ENCODE measurements around the gene ST14.

The ST14 gene

GRCh38 chr11:130175898-130176297 lies 16.3 kb downstream of the ST14 start:
- no peak for DNase-seq (ENCODE audit: low spot score)
- in situ Hi-C loops (cut with MboI; ENCODE audit: low sequenced_read_pairs, unreplicated experiment) = no loop called here
- no peak for TF ChIP-seq CTCF (IDR thresholded peaks at IDR 0.05; ENCODE audit: borderline replicate concordance, control extremely low read depth, extremely low read depth, insufficient read depth, missing control alignments)

DNA sequence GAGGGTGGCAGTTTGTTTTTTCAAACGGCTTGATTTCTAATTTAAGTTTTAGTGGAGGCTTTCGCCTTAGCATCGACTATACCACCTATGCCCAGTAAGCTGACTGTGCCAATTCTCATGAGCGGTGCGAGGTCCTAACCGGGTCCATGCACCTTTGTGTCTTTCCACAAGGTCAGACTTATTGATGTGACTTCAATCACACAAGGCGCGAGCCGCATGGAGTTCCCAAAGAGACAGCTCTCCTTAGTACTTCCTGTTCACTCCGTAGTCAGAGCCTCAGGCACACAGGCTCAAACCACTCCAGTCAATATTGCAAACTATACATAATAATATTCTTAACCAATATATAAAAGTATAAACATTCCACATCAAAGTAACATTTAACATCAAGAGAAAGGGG lies 18.2 kb downstream of the ST14 start:
- no peak for TF ChIP-seq CTCF (IDR thresholded peaks at IDR 0.05; ENCODE audit: borderline replicate concordance, control extremely low read depth, extremely low read depth, insufficient read depth, missing control alignments)
- in situ Hi-C loops (cut with MboI; ENCODE audit: low sequenced_read_pairs, unreplicated experiment) = no loop called here
- DNase-seq (ENCODE audit: low spot score) = no peak

DNA sequence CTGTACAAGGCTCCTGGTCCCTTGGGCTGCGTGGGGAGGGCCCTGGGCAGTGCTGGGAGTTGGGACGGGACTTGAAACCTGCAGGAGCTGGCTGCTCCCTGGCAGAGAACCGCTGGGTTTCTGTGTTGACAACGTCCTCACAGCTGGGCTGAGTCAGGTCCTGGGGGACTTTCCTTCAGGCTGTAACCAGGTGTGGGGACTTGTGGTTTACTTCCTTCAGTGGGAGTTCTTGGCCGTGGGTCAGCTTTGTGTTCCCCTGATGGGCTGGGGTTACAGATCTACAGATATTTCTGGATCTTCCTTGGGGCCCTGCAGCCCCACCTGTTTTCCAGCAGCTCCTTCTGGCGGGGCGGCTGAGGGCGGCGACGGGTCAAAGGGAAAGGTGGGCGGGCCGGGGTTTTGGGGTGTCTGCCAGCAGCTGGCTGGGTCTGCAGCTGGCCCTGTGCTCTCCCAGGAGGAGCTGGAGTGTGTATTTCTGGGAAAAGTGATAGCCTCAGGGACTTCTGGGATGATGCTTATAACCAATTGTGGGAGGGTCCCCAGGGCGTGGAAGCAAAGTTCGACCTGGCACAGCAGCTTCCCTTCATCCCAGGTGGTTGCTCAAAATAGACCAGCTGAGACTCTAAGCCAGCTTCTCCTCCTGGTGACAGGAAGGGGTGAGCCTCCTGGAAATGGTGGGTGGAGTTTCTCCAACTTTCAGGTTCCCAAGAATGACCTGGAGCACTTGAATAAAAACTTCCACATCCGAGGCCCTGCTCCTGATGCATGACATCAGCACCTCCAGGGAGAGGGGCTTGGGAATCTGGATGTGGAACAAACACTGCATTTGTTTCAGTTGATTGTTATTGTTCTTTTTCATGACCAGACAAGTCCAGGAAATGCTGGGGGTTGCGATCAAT lies 19.1 kb downstream of the ST14 start:
- in situ Hi-C loops (cut with MboI; ENCODE audit: low sequenced_read_pairs, unreplicated experiment) = no loop called here
- no peak for DNase-seq (ENCODE audit: low spot score)
- no peak for TF ChIP-seq CTCF (IDR thresholded peaks at IDR 0.05; ENCODE audit: borderline replicate concordance, control extremely low read depth, extremely low read depth, insufficient read depth, missing control alignments)

GRCh38 chr11:130179396-130180306 lies 20.1 kb downstream of the ST14 start:
- in situ Hi-C loops (cut with MboI; ENCODE audit: low sequenced_read_pairs, unreplicated experiment) = no loop called here
- DNase-seq (ENCODE audit: low spot score) = no peak
- no peak for TF ChIP-seq CTCF (IDR thresholded peaks at IDR 0.05; ENCODE audit: borderline replicate concordance, control extremely low read depth, extremely low read depth, insufficient read depth, missing control alignments)

GRCh38 chr11:130180491-130180890 lies 20.9 kb downstream of the ST14 start:
- TF ChIP-seq CTCF (IDR thresholded peaks at IDR 0.05; ENCODE audit: borderline replicate concordance, control extremely low read depth, extremely low read depth, insufficient read depth, missing control alignments) = no peak
- DNase-seq (ENCODE audit: low spot score) = no peak
- in situ Hi-C loops (cut with MboI; ENCODE audit: low sequenced_read_pairs, unreplicated experiment) = no loop called here

DNA sequence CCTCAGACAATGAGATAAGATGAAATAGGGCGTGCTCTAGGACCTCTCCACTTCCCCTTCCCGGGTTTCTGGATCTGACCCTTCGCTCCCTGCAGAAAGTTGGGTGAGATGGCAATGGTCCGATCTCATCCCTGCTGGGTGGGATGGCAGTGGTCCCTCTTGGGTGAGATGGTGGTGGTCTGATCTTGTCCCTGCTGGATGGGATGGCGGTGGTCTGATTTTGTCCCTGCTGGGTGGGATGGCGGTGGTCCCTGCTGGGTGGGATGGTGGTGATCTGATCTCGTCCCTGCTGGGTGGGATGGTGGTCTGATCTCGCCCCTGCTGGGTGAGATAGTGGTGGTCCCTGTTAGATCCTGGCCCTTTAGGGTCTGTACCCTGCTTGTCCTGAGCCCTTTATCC lies 21.3 kb downstream of the ST14 start:
- no peak for TF ChIP-seq CTCF (IDR thresholded peaks at IDR 0.05; ENCODE audit: borderline replicate concordance, control extremely low read depth, extremely low read depth, insufficient read depth, missing control alignments)

More for the DNA sequence above, 21.3 kb downstream of the ST14 start:
- in situ Hi-C loops (cut with MboI; ENCODE audit: low sequenced_read_pairs, unreplicated experiment) = no loop called here
- DNase-seq (ENCODE audit: low spot score) = no peak
